Progenitor cell of endocrine pancreas (in vitro differentiated cells): ENCODE data around the gene MSI2. TPM values are rescaled to one million over a fixed set of nuclear protein-coding genes. Genes with fewer than 3 reads are reported as not detected.

ENCODE experiments used
- DNase-seq: peaks from one replicate; pipeline ENCODE4 v3.0.0; 2021; ENCODE audit warnings: low spot score; ENCODE audit not compliant: unreplicated experiment
- H3K27ac Mint-ChIP-seq: 2 replicates; pipeline ENCODE4 v1.8.0; 2021; ENCODE audit warnings: mild to moderate bottlenecking, moderate library complexity, mixed read lengths
- H3K27me3 Mint-ChIP-seq: 2 replicates; pipeline ENCODE4 v1.8.0; 2021; ENCODE audit warnings: mixed read lengths
- H3K36me3 Mint-ChIP-seq: 2 replicates; pipeline ENCODE4 v1.8.0; 2022; ENCODE audit warnings: mixed read lengths; ENCODE audit not compliant: insufficient read depth
- H3K4me1 Mint-ChIP-seq: 2 replicates; pipeline ENCODE4 v1.8.0; 2021; ENCODE audit warnings: low read depth, mixed read lengths
- H3K4me3 Mint-ChIP-seq: 2 replicates; pipeline ENCODE4 v1.8.0; 2021; ENCODE audit warnings: low read depth, mild to moderate bottlenecking, moderate library complexity, mixed read lengths
- H3K9me3 Mint-ChIP-seq: 2 replicates; pipeline ENCODE4 v1.8.0; 2021; ENCODE audit warnings: low read depth, mixed read lengths
- CTCF ChIP-seq: fragments of 200-600 bp; sonication (generic); IDR thresholded peaks from one replicate; pipeline ENCODE4 v1.5.0; 2021; ENCODE audit warnings: antibody characterized with exemption, mild to moderate bottlenecking; ENCODE audit not compliant: unreplicated experiment
- total RNA-seq: library from RNA; stranded (reverse); gene quantifications from 2 replicates; pipeline ENCODE4 v1.2.1, GENCODE V29; 2021

The MSI2 gene
- total RNA-seq, 1 donor from 2014 or later = 164 TPM

GRCh38 chr17:57570724-57571344 is 314.5 kb downstream of the MSI2 start:
- DNase-seq = no peak
- TF ChIP-seq CTCF = no peak
- H3K27ac Mint-ChIP-seq = no peak overlapping the region
- no peak overlapping the region for H3K4me3 Mint-ChIP-seq
- H3K9me3 Mint-ChIP-seq = no peaks in the 10 kb centered on the region
- H3K27me3 Mint-ChIP-seq = no peaks in the 10 kb centered on the region
- H3K36me3 Mint-ChIP-seq = peaks cover 5% of the 10 kb centered on the region
- peaks cover 4% of the 10 kb centered on the region for H3K4me1 Mint-ChIP-seq

- Mint-ChIP-seq H3K9me3 (no peaks in the 10 kb centered on the region), H3K27me3 (no peaks in the 10 kb centered on the region), H3K4me1 (peaks cover 4% of the 10 kb centered on the region)
These were observed 315.7 kb downstream of the MSI2 start for GRCh38 chr17:57572062-57572461.

GRCh38 chr17:57572600-57572999 is 316.3 kb downstream of the MSI2 start:
- Mint-ChIP-seq H3K27me3 (no peaks in the 10 kb centered on the region), H3K9me3 (no peaks in the 10 kb centered on the region), H3K4me3 (no peak overlapping the region), H3K27ac (no peak overlapping the region), H3K36me3 (peaks cover 2% of the 10 kb centered on the region), H3K4me1 (peaks cover 4% of the 10 kb centered on the region)
- TF ChIP-seq CTCF = no peak
- no peak for DNase-seq

More at GRCh38 chr17:57572062-57572461, 315.7 kb downstream of the MSI2 start:
- no peak overlapping the region for H3K4me3 Mint-ChIP-seq
- H3K27ac Mint-ChIP-seq = no peak overlapping the region
- no peak for TF ChIP-seq CTCF
- H3K36me3 Mint-ChIP-seq = peaks cover 2% of the 10 kb centered on the region
- no peak for DNase-seq

DNA sequence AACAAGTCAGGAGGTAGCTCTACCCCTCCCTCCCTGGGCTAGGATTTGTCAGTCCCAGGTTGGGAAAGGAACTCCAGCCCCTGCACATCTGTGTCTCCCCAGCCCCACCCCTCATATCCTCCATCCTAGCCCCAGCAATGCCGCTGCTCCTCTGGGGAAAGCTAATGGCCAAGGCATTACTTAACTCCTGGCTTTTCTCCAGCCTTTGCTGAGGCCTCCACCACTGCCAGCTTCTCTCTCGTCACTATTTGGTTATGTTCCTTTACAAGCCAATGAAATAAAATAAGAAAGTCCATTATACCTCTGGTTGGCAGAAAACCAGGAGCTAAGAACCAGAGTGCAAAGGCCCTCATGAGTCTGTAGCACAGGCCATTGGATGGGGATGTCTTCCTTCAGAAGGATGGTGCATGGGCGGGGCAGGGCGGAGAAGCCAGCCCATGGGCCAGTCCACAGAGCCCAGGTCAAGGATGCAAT is 317.8 kb downstream of the MSI2 start:
- Mint-ChIP-seq H3K36me3 (peaks cover 2% of the 10 kb centered on the region), H3K4me3 (no peak overlapping the region), H3K27me3 (no peaks in the 10 kb centered on the region), H3K27ac (no peak overlapping the region), H3K9me3 (no peaks in the 10 kb centered on the region), H3K4me1 (peaks cover 15% of the 10 kb centered on the region)
- no peak for DNase-seq
- TF ChIP-seq CTCF = no peak

GRCh38 chr17:57576744-57577143 is 320.4 kb downstream of the MSI2 start:
- DNase-seq = no peak
- TF ChIP-seq CTCF = no peak
- no peaks in the 10 kb centered on the region for H3K27me3 Mint-ChIP-seq
- no peaks in the 10 kb centered on the region for H3K9me3 Mint-ChIP-seq
- peak overlapping the region; percentile 75 for H3K27ac Mint-ChIP-seq
- H3K4me1 Mint-ChIP-seq = peaks cover 14% of the 10 kb centered on the region
- H3K36me3 Mint-ChIP-seq = peaks cover 2% of the 10 kb centered on the region
- no peak overlapping the region for H3K4me3 Mint-ChIP-seq
